ENCODE data around the gene TAF4B.
A peak's percentile ranks its signal among the peaks of the same experiment; 100 is the strongest.
"Not testable (repeated sequence)": the region's sequence is repeated elsewhere in the genome, so short reads cannot be mapped to it uniquely, and the experiment has no call there.

Gene TAF4B

GRCh38 chr18:26370037-26370436, 143.8 kb downstream of the TAF4B start:
- no peak overlapping the region for H3K4me3 ChIP-seq (ENCODE audit: low read depth, low read length)

DNA sequence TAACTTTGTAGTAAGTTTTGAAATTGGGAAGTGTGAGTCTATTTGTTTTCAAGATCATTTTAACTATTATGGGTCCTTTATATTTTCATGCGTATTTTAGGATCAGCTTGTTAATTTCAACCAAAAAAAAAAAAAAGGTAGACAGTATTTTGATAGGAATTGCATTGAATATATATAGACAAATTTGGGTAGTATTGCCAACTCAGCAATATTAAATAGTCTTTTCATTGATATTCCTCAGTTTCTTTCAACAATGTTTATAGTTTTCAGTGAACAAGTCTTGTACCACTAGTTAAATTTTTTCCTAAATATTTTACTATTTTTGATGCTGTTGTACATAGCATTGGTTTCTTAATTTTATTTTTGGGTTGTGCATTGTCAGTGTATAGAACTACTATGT, 149.9 kb downstream of the TAF4B start:
- no peak overlapping the region for H3K4me3 ChIP-seq (ENCODE audit: low read depth, low read length)

GRCh38 chr18:26378701-26379100, 152.5 kb downstream of the TAF4B start:
- H3K4me3 ChIP-seq (ENCODE audit: low read depth, low read length), result no peak overlapping the region

GRCh38 chr18:26381555-26381954, 155.3 kb downstream of the TAF4B start:
- H3K4me3 ChIP-seq (ENCODE audit: low read depth, low read length), result not testable (repeated sequence)

- no peak overlapping the region for H3K4me3 ChIP-seq (ENCODE audit: low read depth, low read length)
These were observed 157.4 kb downstream of the TAF4B start for GRCh38 chr18:26383454-26384270.

DNA sequence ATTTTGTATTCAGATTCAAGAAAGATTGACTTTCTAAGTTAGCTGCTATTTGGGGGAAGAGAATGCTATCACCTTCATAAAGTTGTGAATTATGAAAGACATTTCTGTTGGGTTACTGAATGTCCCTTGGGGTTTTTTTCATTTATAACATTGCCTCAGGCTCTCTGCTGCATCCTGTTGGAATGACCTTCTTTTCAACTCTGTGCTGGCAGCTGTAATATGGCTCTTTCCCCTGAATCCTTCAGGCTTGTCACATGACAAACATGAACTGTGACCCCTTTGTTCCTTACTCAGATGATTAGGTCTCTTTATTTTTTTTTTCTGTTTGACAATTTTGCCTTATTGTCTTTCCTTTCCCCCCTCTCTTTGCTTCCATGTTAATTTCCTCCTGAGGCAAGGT, 159.8 kb downstream of the TAF4B start:
- H3K4me3 ChIP-seq (ENCODE audit: low read depth, low read length), result no peak overlapping the region

DNA sequence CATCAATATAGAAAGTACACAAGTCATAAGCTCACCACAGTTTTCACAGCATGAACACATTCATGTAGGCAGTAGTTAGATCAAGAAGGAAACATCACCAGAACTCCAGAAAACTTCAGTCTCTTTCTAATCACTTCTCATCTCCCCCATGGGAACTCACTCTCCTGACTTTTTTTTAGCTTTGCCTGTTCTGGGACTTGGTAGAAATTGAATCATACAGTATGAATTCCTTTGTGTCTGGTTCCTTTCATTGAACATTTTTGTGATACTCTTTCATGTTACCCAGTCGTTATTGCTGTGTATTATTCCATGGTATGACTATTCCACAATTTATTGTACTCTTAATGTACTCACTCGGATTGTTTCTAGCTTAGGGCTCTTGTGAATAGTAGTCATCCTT, 160.2 kb downstream of the TAF4B start:
- H3K4me3 ChIP-seq (ENCODE audit: low read depth, low read length), result no peak overlapping the region

DNA sequence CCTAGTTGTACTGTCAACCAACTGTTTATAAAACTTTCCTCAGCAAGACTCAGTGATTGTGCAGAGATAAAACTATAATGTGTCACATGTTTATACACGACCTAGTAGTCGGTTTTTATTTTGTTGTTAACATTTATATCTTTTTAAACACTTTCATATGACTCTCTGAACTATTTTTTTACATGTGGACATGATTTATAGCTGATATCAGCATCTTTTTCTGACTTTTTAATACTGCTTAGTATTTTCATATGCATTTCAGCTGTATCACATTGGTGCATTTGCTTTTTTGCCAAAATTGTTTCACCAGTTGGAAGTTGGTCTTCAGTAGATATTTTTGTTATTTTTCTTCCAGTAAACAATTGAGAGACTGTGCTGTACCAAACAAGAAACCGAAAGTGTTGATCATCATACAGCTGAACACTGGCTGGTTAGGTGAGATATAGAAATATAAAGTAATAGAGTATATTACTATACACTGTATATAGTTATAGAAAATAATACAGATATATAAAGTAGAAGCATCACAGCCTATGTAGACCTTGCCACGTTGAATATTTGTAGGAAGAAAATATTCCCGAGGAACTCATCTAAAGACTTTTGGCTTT, 167.9 kb downstream of the TAF4B start:
- H3K4me3 ChIP-seq (ENCODE audit: low read depth, low read length), result no peak overlapping the region

DNA sequence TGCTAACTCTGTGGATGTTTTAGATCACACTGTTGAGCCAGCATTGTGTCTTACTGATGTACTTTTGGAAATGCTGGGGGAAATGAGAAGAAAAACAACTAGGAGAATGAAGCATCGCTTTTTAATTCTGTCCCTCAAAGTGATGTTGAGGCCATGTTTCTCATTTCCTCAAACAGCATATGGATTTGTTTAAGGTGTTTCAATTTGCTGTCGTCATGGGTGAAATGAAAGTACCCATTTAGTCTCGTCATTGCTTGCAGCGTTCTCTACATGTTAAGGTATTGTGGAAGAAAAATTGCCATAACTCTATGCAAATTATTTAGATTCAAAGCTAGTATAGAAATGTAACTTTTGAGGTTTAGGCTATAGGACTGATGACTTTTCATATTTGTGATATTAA, 170.8 kb downstream of the TAF4B start:
- no peak overlapping the region for H3K4me3 ChIP-seq (ENCODE audit: low read depth, low read length)

- no peak overlapping the region for H3K4me3 ChIP-seq (ENCODE audit: low read depth, low read length)
These were observed 177.2 kb downstream of the TAF4B start for GRCh38 chr18:26403491-26403890.

DNA sequence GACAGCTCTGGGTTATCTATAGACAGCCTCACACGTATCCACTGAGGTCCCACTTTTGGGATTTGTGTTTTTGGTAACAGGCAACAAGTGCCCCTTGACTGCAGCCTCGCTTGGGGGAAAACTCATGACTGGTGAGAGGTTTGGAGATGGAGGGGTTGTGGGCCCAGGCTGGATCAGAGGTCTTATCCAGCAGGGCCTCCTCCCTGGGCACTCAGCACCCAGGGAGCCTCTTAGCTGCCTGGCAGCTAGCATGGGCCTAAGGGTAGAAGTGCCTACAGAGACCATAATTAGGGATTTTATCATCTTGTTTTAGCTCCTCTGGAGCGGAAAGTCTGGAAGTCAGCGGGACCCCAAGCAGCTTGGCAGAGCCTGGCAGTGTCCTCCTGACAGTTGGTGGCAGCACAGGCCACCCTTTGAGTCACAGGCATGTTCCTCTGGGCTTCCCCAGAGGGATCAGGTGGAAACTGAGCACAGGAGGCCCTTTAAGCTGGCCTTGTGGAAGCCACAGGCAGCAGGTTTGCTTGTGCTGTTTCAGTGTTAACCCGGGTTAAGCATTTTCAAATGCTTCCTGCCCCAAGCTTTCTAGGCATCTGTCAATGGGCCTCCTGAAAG, 179.1 kb downstream of the TAF4B start:
- H3K4me3 ChIP-seq (ENCODE audit: low read depth, low read length), result no peak overlapping the region

GRCh38 chr18:26406324-26406723, 180.1 kb downstream of the TAF4B start:
- H3K4me3 ChIP-seq (ENCODE audit: low read depth, low read length), result no peak overlapping the region

GRCh38 chr18:26406854-26407517, 180.7 kb downstream of the TAF4B start:
- no peak overlapping the region for H3K4me3 ChIP-seq (ENCODE audit: low read depth, low read length)

DNA sequence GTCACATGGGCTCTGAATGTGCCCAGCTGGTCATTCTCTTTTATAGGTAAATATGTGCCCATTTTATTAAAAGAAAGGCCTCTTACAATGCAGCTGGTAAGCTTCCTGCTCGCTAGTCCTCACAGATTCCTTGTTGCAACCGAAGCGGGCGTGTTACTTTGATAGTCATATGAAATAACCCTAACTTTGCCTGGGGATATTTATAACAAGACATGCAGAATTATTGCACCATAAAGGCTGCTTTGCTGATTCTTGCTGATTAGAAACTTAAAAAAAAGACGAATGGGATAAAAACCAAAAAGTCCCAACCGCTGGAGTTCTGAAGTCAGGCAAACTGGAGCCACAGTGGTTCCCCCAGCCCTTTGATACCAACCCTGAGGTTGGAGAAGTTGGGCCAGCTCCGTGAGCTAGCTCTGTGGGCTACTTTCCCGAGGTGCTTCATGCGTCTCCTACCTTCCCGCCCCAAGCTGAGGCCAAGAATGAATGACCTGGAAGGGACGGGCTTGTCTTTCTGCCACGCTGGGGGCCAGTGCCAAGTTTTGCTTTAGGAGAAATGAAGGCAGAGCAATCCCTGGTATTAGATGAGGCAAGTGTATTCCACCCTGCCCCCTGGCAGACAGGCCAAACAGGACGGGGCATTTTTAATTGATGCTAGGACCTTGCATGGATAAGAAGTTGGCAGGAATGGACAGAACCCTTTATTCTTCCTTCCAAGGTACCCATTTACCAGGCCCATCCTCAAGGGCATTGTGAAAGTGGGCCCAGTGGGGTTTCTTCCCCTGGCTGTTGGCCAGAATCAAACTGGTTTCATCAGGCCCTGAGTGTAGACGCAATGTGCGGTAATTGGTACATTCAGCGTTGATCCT, 181.7 kb downstream of the TAF4B start:
- H3K4me3 ChIP-seq (ENCODE audit: low read depth, low read length), result no peak overlapping the region

DNA sequence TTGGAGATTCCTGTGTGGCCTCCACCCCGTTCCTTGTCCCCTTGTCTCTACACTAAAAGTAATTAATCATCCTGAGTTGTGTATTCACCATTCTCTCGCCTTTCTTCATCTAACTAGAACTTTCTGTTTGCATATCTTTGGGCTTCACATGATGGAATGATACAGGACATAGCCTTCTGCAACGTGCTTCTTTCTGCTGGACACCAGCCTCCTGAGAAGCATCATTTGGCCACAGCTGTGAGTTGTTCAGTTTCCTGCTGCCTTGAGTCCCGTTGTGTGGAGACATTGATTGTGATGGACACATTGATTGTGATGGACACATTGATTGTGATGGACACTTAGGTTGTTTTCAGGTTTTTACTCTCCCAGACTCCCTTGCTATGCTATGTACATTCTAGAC, 182.8 kb downstream of the TAF4B start:
- no peak overlapping the region for H3K4me3 ChIP-seq (ENCODE audit: low read depth, low read length)

DNA sequence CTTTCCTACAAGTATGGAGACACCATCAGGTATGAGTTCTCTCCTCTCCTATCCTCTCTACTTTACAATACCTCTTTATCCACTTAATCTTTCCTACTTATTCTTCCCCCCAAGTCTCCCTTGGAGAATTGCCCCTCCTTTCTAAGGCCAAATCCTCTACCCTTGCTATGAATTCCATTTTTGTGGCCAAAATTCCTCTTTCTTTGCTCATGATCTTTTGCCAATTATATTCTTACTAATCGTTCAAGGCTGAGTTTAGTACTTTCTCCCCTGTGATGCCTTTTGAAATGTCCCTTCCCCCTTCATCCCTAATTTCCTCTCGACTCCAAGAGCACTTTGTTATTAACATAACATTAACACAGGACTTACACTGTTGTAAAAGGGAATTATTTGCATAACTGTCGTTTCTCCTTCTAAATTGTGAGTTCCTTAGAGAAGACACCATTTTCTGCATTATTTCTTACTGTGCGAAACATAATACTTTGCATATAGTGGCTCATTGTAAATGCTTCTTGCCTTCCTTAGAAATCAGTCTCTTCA, 188.7 kb downstream of the TAF4B start:
- peak overlapping the region; percentile 4 for H3K4me3 ChIP-seq (ENCODE audit: low read depth, low read length)

DNA sequence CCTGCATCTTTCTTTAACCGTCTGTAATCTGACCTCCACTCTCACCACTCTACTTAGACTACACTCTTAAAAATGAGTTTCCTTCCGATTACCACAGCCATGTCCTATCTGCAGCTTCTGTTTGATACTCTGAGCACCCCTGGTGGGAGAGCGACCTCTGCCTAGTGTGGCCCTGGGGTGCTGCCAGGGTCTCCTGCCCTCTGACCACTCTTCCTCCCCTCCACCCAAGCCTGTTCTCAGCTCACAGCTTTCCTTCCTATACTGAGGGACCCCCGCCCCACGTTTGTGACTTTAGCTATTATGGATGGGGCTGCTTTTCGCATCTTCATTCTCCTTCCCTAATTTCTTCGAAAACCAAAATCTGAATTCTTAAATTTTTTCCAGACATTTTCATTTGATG, 189.4 kb downstream of the TAF4B start:
- no peak overlapping the region for H3K4me3 ChIP-seq (ENCODE audit: low read depth, low read length)

DNA sequence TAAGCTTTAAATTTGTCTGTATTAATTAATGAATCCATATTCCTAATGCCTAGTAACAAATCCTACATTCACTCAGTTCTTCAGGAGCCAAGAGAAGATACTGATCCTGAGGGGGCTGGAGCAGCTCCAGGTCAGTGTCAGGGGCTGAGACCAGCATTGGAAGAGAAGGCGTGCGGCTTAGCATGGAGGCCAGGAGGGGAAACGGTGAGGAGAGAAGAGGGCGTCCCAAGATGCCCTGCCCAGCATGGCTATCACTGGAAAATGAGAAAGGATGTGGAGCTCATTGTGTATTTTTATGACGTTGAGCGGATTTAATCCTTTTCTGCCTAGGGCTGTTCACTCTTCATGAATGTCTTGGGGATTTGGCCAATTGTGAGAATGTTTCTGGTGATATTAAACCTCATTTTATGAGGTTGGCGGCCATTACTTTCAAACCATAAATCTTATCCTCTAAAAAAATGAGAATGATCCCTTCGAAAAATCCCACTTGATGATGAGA, 190.5 kb downstream of the TAF4B start:
- H3K4me3 ChIP-seq (ENCODE audit: low read depth, low read length), result no peak overlapping the region

GRCh38 chr18:26417190-26417589, 190.9 kb downstream of the TAF4B start:
- H3K4me3 ChIP-seq (ENCODE audit: low read depth, low read length), result no peak overlapping the region

DNA sequence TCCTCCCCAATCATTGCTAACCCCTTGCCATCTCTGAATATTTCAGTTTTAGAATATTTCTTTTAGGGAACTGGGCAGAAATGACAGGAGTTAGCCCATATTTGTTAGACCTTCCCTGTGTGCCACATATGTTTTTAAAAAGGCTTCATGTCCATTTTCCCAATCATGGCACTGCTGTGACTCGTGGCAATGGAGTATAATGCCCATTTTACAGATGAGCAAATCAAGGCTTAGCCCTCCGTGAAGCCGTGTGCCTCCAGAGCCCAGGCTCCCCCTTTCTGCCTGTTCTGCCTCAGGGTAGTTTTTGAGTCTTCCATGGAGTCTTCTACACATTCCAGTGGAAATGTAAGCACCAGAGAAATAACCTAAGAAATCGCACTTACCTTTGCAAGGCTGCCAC, 192.0 kb downstream of the TAF4B start:
- H3K4me3 ChIP-seq (ENCODE audit: low read depth, low read length), result no peak overlapping the region
